Panc1 (cell line): ENCODE results near the gene LITAFD. TPM values are rescaled to one million over a fixed set of nuclear protein-coding genes. Genes with fewer than 3 reads are reported as not detected.

Experiments
- ATAC-seq: fragments of 200-7000 bp; cut with Tn5 transposase; 2 replicates; pipeline ENCODE4 v1.9.1; 2020; ENCODE audit warnings: mild to moderate bottlenecking, moderate library complexity
- BruUV-seq: library from RNA; stranded (reverse); fragments of 400-500 nt; replicated peaks from 2 replicates; lab custom pipeline; 2021; lab: Mats Ljungman, UMichigan
- CTCF ChIA-PET: fragments of 300-600 bp; sonication (Branson Sonifier 250); formaldehyde crosslinking; loops from one replicate; lab custom pipeline; 2022; ENCODE audit warnings: antibody characterized with exemption; lab: Charles Lee
- POLR2A ChIA-PET: fragments of 300-600 bp; sonication (Branson Sonifier 250); formaldehyde crosslinking; loops from one replicate; lab custom pipeline; 2022; ENCODE audit warnings: antibody characterized with exemption; lab: Charles Lee
- DNase-seq: peaks from one replicate; pipeline ENCODE4 v3.0.0-alpha.2; 2010; ENCODE audit warnings: low read depth, low spot score
- H3K27ac ChIP-seq: 2 replicates; pipeline ENCODE4 v1.5.1; 2011; ENCODE audit warnings: mild to moderate bottlenecking, low read length, inconsistent platforms
- H3K27me3 ChIP-seq: fragments of 200-500 bp; sonication (Bioruptor generic); 2 replicates; pipeline ENCODE4 v1.6.0; 2014; ENCODE audit warnings: low read length, inconsistent platforms; ENCODE audit not compliant: control insufficient read depth, insufficient read depth
- H3K36me3 ChIP-seq: fragments of 200-500 bp; sonication (Bioruptor generic); 2 replicates; pipeline ENCODE4 v1.5.1; 2014; ENCODE audit warnings: inconsistent platforms, mild to moderate bottlenecking, low read length, moderate library complexity; ENCODE audit not compliant: control insufficient read depth, insufficient read depth
- H3K4me1 ChIP-seq: 2 replicates; pipeline ENCODE4 v1.5.1; 2011; ENCODE audit warnings: inconsistent platforms, mild to moderate bottlenecking, low read length, moderate library complexity; ENCODE audit not compliant: control insufficient read depth, insufficient read depth
- H3K4me3 ChIP-seq, 2 experiments: 2 replicates each; pipeline ENCODE4 v1.5.1; 2011 to 2012; ENCODE audit warnings: low read depth in 2 of 2, low read length in 2 of 2, mild to moderate bottlenecking in 2 of 2, inconsistent platforms in 1 of 2, moderate library complexity in 1 of 2
- H3K9me3 ChIP-seq: fragments of 200-500 bp; sonication (Bioruptor generic); 2 replicates; pipeline ENCODE4 v1.5.1; 2014; ENCODE audit warnings: low read depth, mild to moderate bottlenecking, inconsistent platforms, low read length, moderate library complexity; ENCODE audit not compliant: control insufficient read depth, insufficient read depth
- CTCF ChIP-seq: fragments of 450-650 bp; IDR thresholded peaks from 2 replicates; pipeline ENCODE4 v1.5.1; 2017; ENCODE audit warnings: mild to moderate bottlenecking
- POLR2AphosphoS5 ChIP-seq: IDR thresholded peaks from 2 replicates; pipeline ENCODE4 v1.6.1; 2012; ENCODE audit warnings: mild to moderate bottlenecking, low read depth, low read length, moderate library complexity
- REST ChIP-seq, 2 experiments: IDR thresholded peaks; 2 replicates each; pipeline ENCODE4 v1.6.1; 2011 to 2012; ENCODE audit warnings: low read depth in 2 of 2, control low read depth in 1 of 2, low read length in 1 of 2, mild to moderate bottlenecking in 1 of 2, moderate library complexity in 1 of 2; ENCODE audit not compliant: insufficient read depth in 1 of 2
- SIN3A ChIP-seq: IDR thresholded peaks from 2 replicates; pipeline ENCODE4 v1.6.1; 2012; ENCODE audit warnings: low read depth, mild to moderate bottlenecking, low read length, moderate library complexity, borderline replicate concordance; ENCODE audit not compliant: insufficient read depth
- TCF7L2 ChIP-seq: IDR thresholded peaks from 2 replicates; pipeline ENCODE4 v1.6.1; 2011; ENCODE audit warnings: mild to moderate bottlenecking, low read depth, low read length, inconsistent platforms
- in situ Hi-C: cut with HindIII; loops from 2 replicates; pipeline ENCODE4 v1.10.0; 2016; ENCODE audit warnings: low sequenced_read_pairs, low pct_unique_long_range_greater_than_20kb
- intact Hi-C: fragments of 100-400 bp; cut with micrococcal nuclease; formaldehyde crosslinking; loops from one replicate; pipeline ENCODE4 v1.10.0; 2022; ENCODE audit not compliant: unreplicated experiment
- total RNA-seq: library from RNA; stranded (reverse); gene quantifications from one replicate; pipeline ENCODE4 v1.2.1, GENCODE V29; 2021; ENCODE audit not compliant: unreplicated experiment

LITAFD gene
- total RNA-seq, 1 experiment from 2014 or later = not detected

- Histone ChIP-seq H3K9me3 (no peaks in the 10 kb centered on the region), H3K27ac (peak overlapping the region; percentile 60), H3K4me3 (no peak overlapping the region), H3K36me3 (peaks cover 5% of the 10 kb centered on the region), H3K27me3 (no peaks in the 10 kb centered on the region), H3K4me1 (peaks cover 32% of the 10 kb centered on the region)
- in situ Hi-C loops = no loop called here
- ChIA-PET CTCF (no interaction called here), POLR2A (no interaction called here)
- TF ChIP-seq SIN3A (no peak), REST (IDR thresholded peaks at IDR 0.05; ENCODE audit: insufficient read depth in 1 of 2, low read depth in 2 of 2, low read length in 1 of 2) (no peak), POLR2AphosphoS5 (no peak), TCF7L2 (no peak), CTCF (no peak)
- intact Hi-C loops = no loop called here
- no TSS peak for BruUV-seq
- ATAC-seq = 0 out of 2 replicates have a peak, but pooled peaks have one; percentile 6
- DNase-seq = no peak
These were observed 32.6 kb upstream of the LITAFD start for GRCh38 chr16:8849411-8850011.

GRCh38 chr16:8850279-8850885 is 31.8 kb upstream of the LITAFD start:
- Histone ChIP-seq H3K4me3 (no peak overlapping the region), H3K27me3 (no peaks in the 10 kb centered on the region), H3K9me3 (no peaks in the 10 kb centered on the region), H3K36me3 (peaks cover 5% of the 10 kb centered on the region), H3K4me1 (peaks cover 33% of the 10 kb centered on the region), H3K27ac (peak overlapping the region; percentile 52)
- CTCF ChIA-PET = no interaction called here
- BruUV-seq = no TSS peak
- peak; percentile 59 for ATAC-seq
- no peak for TF ChIP-seq SIN3A
- peak; percentile 71 for TF ChIP-seq POLR2AphosphoS5
- TF ChIP-seq REST (IDR thresholded peaks at IDR 0.05; ENCODE audit: insufficient read depth in 1 of 2, low read depth in 2 of 2, low read length in 1 of 2) = no peak
- DNase-seq = no peak
- in situ Hi-C loops (no loop called here), intact Hi-C loops (no loop called here)
- POLR2A ChIA-PET = interaction anchor here (0.7 kb wide), 1 partner anchor 45 kb away, joined by 3 read pairs; no protein-coding TSS in a partner anchor
